ENCODE data around the gene STOM. TPM values are rescaled to one million over a fixed set of nuclear protein-coding genes. Genes with fewer than 3 reads are reported as not detected.

Gene STOM
- total RNA-seq, 1 experiment from 2014 or later = 72.4 TPM

- H3K27ac ChIP-seq (ENCODE audit: low read depth, low read length, poor library complexity, severe bottlenecking) = peak overlapping the region; percentile 15
- POLR2A ChIA-PET (ENCODE audit: low non-redundant PET) = no interaction called here
- no peak for TF ChIP-seq EZH2 (IDR thresholded peaks at IDR 0.05; ENCODE audit: borderline replicate concordance, low read depth, low read length, poor library complexity, severe bottlenecking)
- TF ChIP-seq, protein P1, sequence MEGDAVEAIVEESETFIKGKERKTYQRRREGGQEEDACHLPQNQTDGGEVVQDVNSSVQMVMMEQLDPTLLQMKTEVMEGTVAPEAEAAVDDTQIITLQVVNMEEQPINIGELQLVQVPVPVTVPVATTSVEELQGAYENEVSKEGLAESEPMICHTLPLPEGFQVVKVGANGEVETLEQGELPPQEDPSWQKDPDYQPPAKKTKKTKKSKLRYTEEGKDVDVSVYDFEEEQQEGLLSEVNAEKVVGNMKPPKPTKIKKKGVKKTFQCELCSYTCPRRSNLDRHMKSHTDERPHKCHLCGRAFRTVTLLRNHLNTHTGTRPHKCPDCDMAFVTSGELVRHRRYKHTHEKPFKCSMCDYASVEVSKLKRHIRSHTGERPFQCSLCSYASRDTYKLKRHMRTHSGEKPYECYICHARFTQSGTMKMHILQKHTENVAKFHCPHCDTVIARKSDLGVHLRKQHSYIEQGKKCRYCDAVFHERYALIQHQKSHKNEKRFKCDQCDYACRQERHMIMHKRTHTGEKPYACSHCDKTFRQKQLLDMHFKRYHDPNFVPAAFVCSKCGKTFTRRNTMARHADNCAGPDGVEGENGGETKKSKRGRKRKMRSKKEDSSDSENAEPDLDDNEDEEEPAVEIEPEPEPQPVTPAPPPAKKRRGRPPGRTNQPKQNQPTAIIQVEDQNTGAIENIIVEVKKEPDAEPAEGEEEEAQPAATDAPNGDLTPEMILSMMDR (conservative IDR thresholded peaks at IDR 0.05; ENCODE audit: low read depth, low read length) = no peak
- no peak for DNase-seq (ENCODE audit: low spot score)
- peaks cover 60% of the 10 kb centered on the region for H3K4me1 ChIP-seq (ENCODE audit: insufficient read depth, low read length, poor library complexity, severe bottlenecking)
- CTCF ChIA-PET = no interaction called here
- no peak overlapping the region for H3K4me3 ChIP-seq (ENCODE audit: low read depth, low read length, poor library complexity, severe bottlenecking)
- no peaks in the 10 kb centered on the region for H3K9me3 ChIP-seq (ENCODE audit: low read depth, low read length, poor library complexity, severe bottlenecking)
- H3K27me3 ChIP-seq (replicated peaks; ENCODE audit: insufficient read depth, low read depth, low read length, poor library complexity) = no peaks in the 10 kb centered on the region
- BruUV-seq (replicated peaks) = no TSS peak
- H3K36me3 ChIP-seq (ENCODE audit: insufficient read depth, low read length, poor library complexity, severe bottlenecking) = peaks cover 39% of the 10 kb centered on the region
- intact Hi-C loops (cut with micrococcal nuclease; ENCODE audit: unreplicated experiment) = no loop called here
These were observed 21.0 kb downstream of the STOM start for GRCh38 chr9:121349009-121349408.

GRCh38 chr9:121348221-121348620, 21.8 kb downstream of the STOM start:
- Histone ChIP-seq H3K36me3 (ENCODE audit: insufficient read depth, low read length, poor library complexity, severe bottlenecking) (peaks cover 40% of the 10 kb centered on the region), H3K4me3 (ENCODE audit: low read depth, low read length, poor library complexity, severe bottlenecking) (no peak overlapping the region), H3K4me1 (ENCODE audit: insufficient read depth, low read length, poor library complexity, severe bottlenecking) (peaks cover 62% of the 10 kb centered on the region), H3K27ac (ENCODE audit: low read depth, low read length, poor library complexity, severe bottlenecking) (no peak overlapping the region), H3K9me3 (ENCODE audit: low read depth, low read length, poor library complexity, severe bottlenecking) (no peaks in the 10 kb centered on the region), H3K27me3 (replicated peaks; ENCODE audit: insufficient read depth, low read depth, low read length, poor library complexity) (no peaks in the 10 kb centered on the region)
- CTCF ChIA-PET = interaction anchor here (0.5 kb wide), 1 partner anchor 28 kb away, joined by 3 read pairs; no protein-coding TSS in a partner anchor
- intact Hi-C loops (cut with micrococcal nuclease; ENCODE audit: unreplicated experiment) = no loop called here
- no peak for DNase-seq (ENCODE audit: low spot score)
- no TSS peak for BruUV-seq (replicated peaks)
- TF ChIP-seq, protein P1 (conservative IDR thresholded peaks at IDR 0.05; ENCODE audit: low read depth, low read length) = no peak
- no peak for TF ChIP-seq EZH2 (IDR thresholded peaks at IDR 0.05; ENCODE audit: borderline replicate concordance, low read depth, low read length, poor library complexity, severe bottlenecking)
- POLR2A ChIA-PET (ENCODE audit: low non-redundant PET) = interaction anchor here (0.5 kb wide), 1 partner anchor 21 kb away, joined by 6 read pairs; no protein-coding TSS in a partner anchor

DNA sequence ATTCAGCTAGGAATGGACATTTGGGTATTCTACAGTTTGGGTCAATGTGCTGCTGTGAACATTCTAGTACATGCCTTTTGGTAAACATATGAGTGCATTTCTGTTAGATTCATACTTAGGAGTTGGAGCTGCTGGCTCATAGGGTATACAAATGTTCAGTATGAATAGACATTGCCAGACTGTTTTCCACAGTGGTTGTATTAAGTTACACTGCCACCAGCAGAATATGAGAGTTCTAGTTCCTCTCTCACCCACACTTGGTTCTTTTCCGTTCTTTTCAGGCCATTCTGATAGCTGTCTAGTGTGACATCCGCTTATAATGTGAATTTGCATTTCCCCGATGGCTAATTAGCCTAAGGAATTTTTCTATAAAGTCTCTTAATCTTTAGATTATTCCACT, 25.0 kb downstream of the STOM start:
- ChIA-PET CTCF (interaction anchor here (0.7 kb wide), 1 partner anchor 30 kb away, joined by 4 read pairs; no protein-coding TSS in a partner anchor), POLR2A (ENCODE audit: low non-redundant PET) (no interaction called here)
- no TSS peak for BruUV-seq (replicated peaks)
- H3K27ac ChIP-seq (ENCODE audit: low read depth, low read length, poor library complexity, severe bottlenecking) = peak overlapping the region; percentile 65
- no peaks in the 10 kb centered on the region for H3K9me3 ChIP-seq (ENCODE audit: low read depth, low read length, poor library complexity, severe bottlenecking)
- H3K4me1 ChIP-seq (ENCODE audit: insufficient read depth, low read length, poor library complexity, severe bottlenecking) = peaks cover 40% of the 10 kb centered on the region
- intact Hi-C loops (cut with micrococcal nuclease; ENCODE audit: unreplicated experiment) = no loop called here
- DNase-seq (ENCODE audit: low spot score) = peak; percentile 58
- peaks cover 49% of the 10 kb centered on the region for H3K36me3 ChIP-seq (ENCODE audit: insufficient read depth, low read length, poor library complexity, severe bottlenecking)
- H3K4me3 ChIP-seq (ENCODE audit: low read depth, low read length, poor library complexity, severe bottlenecking) = no peak overlapping the region
- no peaks in the 10 kb centered on the region for H3K27me3 ChIP-seq (replicated peaks; ENCODE audit: insufficient read depth, low read depth, low read length, poor library complexity)
- TF ChIP-seq EZH2 (IDR thresholded peaks at IDR 0.05; ENCODE audit: borderline replicate concordance, low read depth, low read length, poor library complexity, severe bottlenecking) = no peak
- TF ChIP-seq, protein P1 (conservative IDR thresholded peaks at IDR 0.05; ENCODE audit: low read depth, low read length) = no peak

Measured in A673 (cell line).